GM21717 (cell line): ENCODE data around the gene TIMP3.

Experiments
- ATAC-seq: cut with Tn5 transposase; IDR thresholded peaks from one replicate; pipeline ENCODE4 v1.9.1; 2021; ENCODE audit warnings: mild to moderate bottlenecking, moderate library complexity; ENCODE audit not compliant: unreplicated experiment

Gene TIMP3

DNA sequence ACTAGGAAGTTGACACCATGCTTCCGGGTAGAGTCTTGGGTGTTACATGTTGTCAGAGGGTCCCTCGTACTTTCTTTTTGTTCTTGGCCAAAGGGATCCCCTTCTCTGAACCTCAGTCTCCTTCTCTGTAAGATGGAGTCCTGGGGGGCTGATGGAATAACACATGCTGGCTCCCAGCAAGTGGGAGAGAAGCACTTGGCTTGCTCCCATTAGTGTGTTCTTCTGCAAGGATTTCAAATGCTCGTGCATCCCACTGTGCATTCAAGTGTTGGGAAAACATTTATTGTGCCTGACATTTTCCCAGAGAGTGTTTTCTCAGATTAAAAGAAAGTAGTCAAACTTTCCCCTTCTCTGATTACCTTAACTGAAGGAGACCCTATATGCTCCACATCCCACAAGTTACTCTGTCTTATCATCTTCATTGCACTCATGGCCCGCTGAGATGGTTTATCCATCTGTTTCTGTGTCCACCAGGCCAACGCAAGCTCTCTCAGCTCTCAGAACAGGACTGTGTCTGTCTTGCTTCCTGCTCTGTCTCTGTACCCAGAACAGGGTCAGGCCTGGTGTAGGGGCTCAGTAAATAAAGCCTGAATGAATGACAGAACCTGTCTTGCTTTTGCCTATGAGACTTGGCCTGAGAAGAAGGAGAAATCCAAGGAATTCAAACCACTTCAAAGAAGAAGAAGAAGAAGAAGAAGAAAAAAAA lies 16.0 kb upstream of the TIMP3 start:
- no peak for ATAC-seq

GRCh38 chr22:32786027-32786418 lies 15.5 kb upstream of the TIMP3 start:
- ATAC-seq, result no peak

DNA sequence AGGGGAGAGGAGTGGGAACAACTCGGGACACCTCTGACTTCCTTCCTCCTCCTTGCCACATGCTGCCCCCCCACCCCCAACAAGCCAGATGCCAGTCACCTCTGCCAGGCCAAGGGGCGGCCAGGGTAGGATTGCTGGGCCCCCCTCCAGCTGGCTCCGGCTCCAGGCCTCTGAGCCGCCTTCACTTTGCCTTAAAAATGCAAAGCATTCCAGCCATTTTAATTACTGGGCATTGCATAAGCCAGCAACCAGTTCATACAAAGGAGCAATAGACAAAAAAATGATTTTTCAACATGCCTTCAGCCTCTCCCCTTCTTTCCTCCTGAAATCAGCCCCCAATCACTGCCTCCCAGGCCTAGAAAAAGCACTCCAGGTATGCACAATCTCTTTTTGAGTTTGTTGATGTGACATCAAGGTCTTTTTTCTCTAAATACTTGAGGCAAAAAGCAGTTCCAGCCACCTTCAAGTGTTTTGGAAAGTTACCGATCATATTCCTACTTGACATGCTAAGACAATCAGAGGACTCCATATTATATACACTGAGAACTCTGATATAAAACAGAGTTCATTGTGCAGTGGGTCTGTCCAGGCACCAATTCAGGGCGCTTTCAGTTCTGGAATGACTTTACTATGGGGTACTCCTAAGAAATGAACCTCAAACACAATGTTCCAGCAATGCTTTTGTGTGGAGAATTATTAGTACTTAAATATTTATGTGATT lies 12.4 kb upstream of the TIMP3 start:
- no peak for ATAC-seq

DNA sequence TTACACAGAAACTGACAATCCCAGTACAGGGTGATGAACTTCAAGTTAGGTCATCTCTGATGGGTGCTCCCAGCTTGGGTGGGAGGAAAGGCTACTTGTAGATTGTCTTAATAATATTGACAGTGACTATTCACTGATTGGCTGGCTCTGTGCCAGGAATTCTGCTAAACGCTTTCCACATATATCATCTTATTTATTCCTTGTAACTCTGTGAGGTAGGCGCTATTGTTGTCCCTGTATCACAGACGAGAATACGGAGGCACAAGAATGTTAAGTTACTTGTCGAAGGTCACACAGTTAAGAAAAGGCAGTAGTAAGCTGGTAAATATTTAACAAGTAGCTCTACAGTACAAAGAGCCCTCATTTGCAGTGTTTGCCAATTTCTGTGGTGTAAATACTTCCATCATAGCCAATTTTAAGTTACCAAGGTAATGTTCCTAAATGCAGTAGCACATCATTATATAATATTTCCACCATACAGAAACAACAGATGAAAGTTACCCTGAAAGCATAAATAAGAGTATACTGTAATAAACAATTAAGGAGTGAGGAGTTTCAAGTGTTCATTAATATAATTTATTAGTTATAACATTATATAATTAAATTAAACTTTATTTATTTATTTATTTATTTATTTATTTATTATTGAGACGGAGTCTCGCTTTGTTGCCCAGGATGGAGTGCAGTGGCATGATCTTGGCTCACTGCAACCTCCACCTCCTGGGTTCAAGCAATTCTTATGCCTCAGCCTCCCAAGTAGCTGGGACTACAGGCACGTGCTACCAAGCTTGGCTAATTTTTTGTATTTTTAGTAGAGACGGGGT lies 11.5 kb upstream of the TIMP3 start:
- no peak for ATAC-seq

DNA sequence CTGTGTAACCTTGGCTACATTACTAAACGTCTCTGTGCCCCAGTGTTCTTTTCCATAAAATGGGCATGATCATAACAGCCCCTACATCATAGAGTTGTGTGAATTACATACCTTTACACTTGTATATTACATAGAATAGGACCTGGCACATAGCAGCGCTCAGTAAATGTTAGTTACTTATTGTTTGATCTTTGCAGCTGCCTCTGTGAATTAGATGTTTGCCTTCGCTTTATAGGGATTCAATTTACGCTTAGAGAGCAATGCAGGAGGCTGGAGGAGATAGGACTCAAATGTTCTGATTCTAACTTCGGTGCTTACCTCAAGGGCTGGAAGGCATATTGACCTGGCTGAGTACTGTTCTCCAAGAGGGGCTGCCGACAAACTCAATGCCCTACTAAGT lies 10.4 kb upstream of the TIMP3 start:
- no peak for ATAC-seq

DNA sequence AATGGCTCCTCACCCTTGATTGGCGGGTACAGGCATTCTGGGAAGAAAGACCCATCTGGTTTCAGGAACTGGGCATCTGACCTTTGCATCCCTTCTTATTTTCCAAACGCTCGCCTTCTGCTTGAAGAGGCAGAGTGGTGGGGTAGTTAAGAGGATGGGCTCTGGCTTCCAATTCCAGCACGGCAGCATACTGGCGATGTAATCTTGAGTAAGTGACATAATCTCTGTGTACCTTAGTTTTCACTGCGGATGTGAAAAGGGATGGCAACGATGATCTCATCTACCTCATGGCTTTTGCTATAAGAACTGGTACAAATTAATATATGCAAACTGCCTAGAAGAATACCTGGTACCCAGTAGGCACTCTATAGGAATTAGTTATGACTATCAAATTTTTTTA lies 10.0 kb upstream of the TIMP3 start:
- no peak for ATAC-seq

GRCh38 chr22:32793589-32793988 lies 7.9 kb upstream of the TIMP3 start:
- no peak for ATAC-seq

- no peak for ATAC-seq
Observed at GRCh38 chr22:32794449-32795213, 6.9 kb upstream of the TIMP3 start.

- no peak for ATAC-seq
Observed at GRCh38 chr22:32795214-32795596, 6.3 kb upstream of the TIMP3 start.

GRCh38 chr22:32796865-32797573 lies 4.5 kb upstream of the TIMP3 start:
- ATAC-seq, result no peak

DNA sequence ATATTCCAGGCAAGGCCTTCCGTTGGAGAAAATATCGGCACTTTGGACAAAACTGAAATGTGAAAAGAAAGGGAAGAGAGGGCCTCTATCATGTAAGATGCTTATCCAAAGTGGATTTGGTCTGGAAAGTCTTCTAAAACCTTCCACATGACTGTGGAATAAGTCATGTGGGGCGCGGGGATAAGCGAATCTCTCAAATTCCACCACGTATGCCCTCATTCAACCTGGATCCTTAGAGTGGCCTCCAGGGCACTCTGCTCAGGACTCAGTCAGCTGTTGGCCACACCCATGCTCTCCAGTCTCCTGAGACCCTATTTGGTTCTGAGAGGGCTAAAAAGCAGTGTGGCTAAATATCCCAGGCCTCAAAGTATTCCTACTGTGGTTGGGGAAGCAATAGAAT lies 2.0 kb upstream of the TIMP3 start:
- ATAC-seq, result no peak

- no peak for ATAC-seq
Observed at GRCh38 chr22:32800158-32800882, 1.2 kb upstream of the TIMP3 start.

- no peak for ATAC-seq
Observed at GRCh38 chr22:32800994-32801536, 440 bp upstream of the TIMP3 start.

DNA sequence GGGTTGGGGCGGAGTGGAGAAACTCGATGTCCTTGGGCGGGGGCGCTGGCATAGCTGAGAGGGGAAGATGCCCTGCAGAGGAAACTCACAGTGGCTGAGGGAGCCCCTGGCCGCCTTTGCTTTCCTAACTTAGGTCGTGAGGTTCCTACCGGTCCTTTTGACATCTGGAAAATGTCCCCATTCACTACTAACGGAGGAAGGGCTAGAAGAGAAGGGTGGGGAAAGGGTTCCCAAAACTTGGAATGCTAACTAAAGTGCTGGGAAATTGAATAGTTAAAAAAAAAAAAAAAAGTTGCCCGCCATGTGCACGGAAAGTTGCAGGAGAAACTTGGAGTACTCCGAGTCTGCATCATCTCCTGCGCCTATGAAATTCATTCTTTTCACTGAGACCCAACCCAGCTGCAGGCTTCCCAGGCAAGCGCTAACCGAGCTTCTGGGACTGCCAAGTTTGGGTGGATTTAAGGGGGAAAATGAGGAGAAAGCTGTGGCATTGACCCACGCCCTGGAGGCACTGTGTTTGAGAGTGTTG lies 796 bp downstream of the TIMP3 start:
- ATAC-seq, result no peak

- ATAC-seq, result no peak
Observed at GRCh38 chr22:32803020-32803737, 1.7 kb downstream of the TIMP3 start.

- ATAC-seq, result no peak
Observed at GRCh38 chr22:32803738-32804435, 2.4 kb downstream of the TIMP3 start.

GRCh38 chr22:32804531-32805360 lies 3.2 kb downstream of the TIMP3 start:
- no peak for ATAC-seq
